A549 (cell line): ENCODE results near the gene PBRM1.

Experiments used
- CHD2 ChIP-seq: fragments of 150-350 bp; IDR thresholded peaks from 2 replicates; pipeline ENCODE4 v1.6.1; 2014; ENCODE audit warnings: low read length; ENCODE audit not compliant: partially characterized antibody
- CTCF ChIP-seq: fragments of >200 bp; sonication (Bioruptor Twin); formaldehyde crosslinking; IDR thresholded peaks from 3 replicates; pipeline ENCODE4 v1.5.1; 2016
- HMGXB4 ChIP-seq: fragments of 250-450 bp; sonication (Bioruptor Pico); IDR thresholded peaks from 2 replicates; pipeline ENCODE4 v1.5.0; 2021; ENCODE audit warnings: mild to moderate bottlenecking, moderate library complexity, borderline replicate concordance
- HOXA7 ChIP-seq: fragments of 250-450 bp; sonication (Bioruptor Pico); IDR thresholded peaks from 2 replicates; pipeline ENCODE4 v1.5.0; 2020; ENCODE audit warnings: mild to moderate bottlenecking, moderate library complexity
- POLR2A ChIP-seq: IDR thresholded peaks from 2 replicates; pipeline ENCODE4 v1.6.1; 2012; ENCODE audit warnings: mild to moderate bottlenecking, low read length
- POLR2AphosphoS2 ChIP-seq: conservative IDR thresholded peaks from 2 replicates; pipeline ENCODE4 v1.6.1; 2012; ENCODE audit warnings: low read length, improper control_type of control experiment, inconsistent platforms
- RAD21 ChIP-seq, 2 experiments: fragments of >200 bp in 1 of 2; sonication (Bioruptor Twin) in 1 of 2; formaldehyde crosslinking in 1 of 2; IDR thresholded peaks in 1 of 2; conservative IDR thresholded peaks in 1 of 2; 2 replicates in 1 of 2; 3 replicates in 1 of 2; pipeline ENCODE4 v1.6.1; 2012 to 2018; ENCODE audit warnings: inconsistent platforms in 1 of 2
- RFX5 ChIP-seq: fragments of 450-650 bp; IDR thresholded peaks from 2 replicates; pipeline ENCODE4 v1.7.1; 2014; ENCODE audit warnings: antibody characterized with exemption, mild to moderate bottlenecking, moderate library complexity

- TF ChIP-seq HOXA7 (CRISPR knock-in tag) (no peak), CTCF (no peak), RAD21 (conservative IDR thresholded peaks at IDR 0.05 in 1 of 2, IDR thresholded peaks at IDR 0.05 in 1 of 2) (no peak), POLR2AphosphoS2 (no peak), HMGXB4 (CRISPR knock-in tag) (no peak), POLR2A (no peak), CHD2 (no peak), RFX5 (no peak)
Observed at GRCh38 chr3:52528586-52529375, 156.9 kb downstream of the PBRM1 start.
